Measurements from ENCODE around the gene FBN2.
"Not testable (repeated sequence)": the region's sequence is repeated elsewhere in the genome, so short reads cannot be mapped to it uniquely, and the experiment has no call there.

Gene FBN2

DNA sequence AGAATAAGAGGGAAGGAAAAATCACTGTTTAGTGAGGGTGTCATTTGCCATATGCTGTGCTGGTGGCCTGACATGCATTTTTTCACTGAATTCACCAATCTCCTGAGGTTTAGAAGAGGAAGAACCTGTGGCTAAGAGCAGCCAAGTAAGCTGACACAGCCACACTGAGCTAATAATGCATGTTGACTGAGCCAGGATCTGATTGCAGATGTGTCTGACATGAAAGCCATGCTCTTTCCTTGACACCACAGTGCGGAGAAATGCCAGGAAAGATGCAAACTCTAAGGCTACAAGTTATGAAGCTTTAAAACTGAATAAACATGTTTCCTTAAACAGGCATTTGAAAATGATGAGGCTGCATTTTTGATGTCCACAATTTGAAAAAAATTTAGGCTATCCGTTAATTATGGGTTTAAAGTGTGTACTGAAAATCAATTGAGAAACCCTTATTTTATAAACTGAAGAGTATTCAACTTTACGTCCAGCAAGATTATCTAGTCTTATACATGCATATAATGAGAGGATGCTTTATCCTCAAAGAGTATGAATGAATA lies 208.6 kb downstream of the FBN2 start:
- Histone ChIP-seq H3K4me1 (ENCODE audit: control insufficient read depth, insufficient read depth, low read length) (no peaks in the 10 kb centered on the region), H3K36me3 (ENCODE audit: insufficient read depth, low read length) (peaks cover 62% of the 10 kb centered on the region), H3K4me3 (ENCODE audit: low read length) (no peak overlapping the region), H3K4me2 (ENCODE audit: low read length) (no peak overlapping the region), H3K9ac (ENCODE audit: low read depth, low read length) (no peak overlapping the region), H3K27me3 (ENCODE audit: control insufficient read depth, insufficient read depth, low read length) (no peaks in the 10 kb centered on the region), H3K9me3 (replicated peaks; ENCODE audit: low read length) (no peaks in the 10 kb centered on the region)

DNA sequence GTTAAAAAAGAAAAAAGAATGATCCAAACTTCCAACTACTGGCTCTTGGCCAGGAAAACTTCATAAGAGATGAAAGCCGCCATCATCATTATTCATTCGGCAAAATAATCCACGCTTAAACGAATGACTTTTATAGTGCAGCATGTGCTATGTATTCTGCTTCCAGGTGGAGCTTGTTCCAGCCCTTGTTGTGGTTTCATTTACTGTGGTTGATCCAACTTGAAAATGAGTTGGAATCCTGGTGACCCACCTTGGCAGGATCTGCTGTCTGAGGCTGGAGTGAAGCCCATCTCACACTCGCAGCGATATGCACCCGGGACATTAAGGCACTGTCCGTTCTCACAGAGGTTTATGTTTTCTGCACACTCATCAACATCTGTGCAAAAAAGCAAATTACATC lies 209.6 kb downstream of the FBN2 start:
- Histone ChIP-seq H3K4me3 (ENCODE audit: low read length) (no peak overlapping the region), H3K9me3 (replicated peaks; ENCODE audit: low read length) (no peaks in the 10 kb centered on the region), H3K36me3 (ENCODE audit: insufficient read depth, low read length) (peaks cover 56% of the 10 kb centered on the region)

DNA sequence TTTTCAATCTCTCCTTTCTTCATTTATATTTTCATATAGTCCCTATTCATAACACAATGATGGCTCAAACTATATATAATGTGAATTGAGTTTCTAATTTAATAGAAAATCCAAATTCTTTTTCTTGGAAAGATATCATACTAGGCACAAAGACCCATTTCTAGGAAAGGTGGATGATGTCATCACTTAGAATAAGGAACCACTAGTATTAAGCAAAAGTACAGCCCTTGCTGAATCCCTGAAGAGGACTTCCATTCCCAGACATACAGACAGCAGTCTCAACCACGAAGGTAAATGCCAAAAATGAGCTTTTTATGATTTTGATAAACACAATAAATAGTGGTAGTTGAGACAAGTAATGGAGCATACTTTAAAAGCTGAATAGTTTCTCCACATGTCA lies 210.0 kb downstream of the FBN2 start:
- Histone ChIP-seq H3K9ac (ENCODE audit: low read depth, low read length) (no peak overlapping the region), H3K4me2 (ENCODE audit: low read length) (no peak overlapping the region), H3K27me3 (ENCODE audit: control insufficient read depth, insufficient read depth, low read length) (no peaks in the 10 kb centered on the region), H3K9me3 (replicated peaks; ENCODE audit: low read length) (no peaks in the 10 kb centered on the region), H3K36me3 (ENCODE audit: insufficient read depth, low read length) (peaks cover 56% of the 10 kb centered on the region), H3K4me3 (ENCODE audit: low read length) (no peak overlapping the region), H3K4me1 (ENCODE audit: control insufficient read depth, insufficient read depth, low read length) (no peaks in the 10 kb centered on the region)

More for the DNA sequence above, 209.6 kb downstream of the FBN2 start:
- Histone ChIP-seq H3K27me3 (ENCODE audit: control insufficient read depth, insufficient read depth, low read length) (no peaks in the 10 kb centered on the region), H3K9ac (ENCODE audit: low read depth, low read length) (no peak overlapping the region), H3K4me2 (ENCODE audit: low read length) (no peak overlapping the region), H3K4me1 (ENCODE audit: control insufficient read depth, insufficient read depth, low read length) (no peaks in the 10 kb centered on the region)

DNA sequence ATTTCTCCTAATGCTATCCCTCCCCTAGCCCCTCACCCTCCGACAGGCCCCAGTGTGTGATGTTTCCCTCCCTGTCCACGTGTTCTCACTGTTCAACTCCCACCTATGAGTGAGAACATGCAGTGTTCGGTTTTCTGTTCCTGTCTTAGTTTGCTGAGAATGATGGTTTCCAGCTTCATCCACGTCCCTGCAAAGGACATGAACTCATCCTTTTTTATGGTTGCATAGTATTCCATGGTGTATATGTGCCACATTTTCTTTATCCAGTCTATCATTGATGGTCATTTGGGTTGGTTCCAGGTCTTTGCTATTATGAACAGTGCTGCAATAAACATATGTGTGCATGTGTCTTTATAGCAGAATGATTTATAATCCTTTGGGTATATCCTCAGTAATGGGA lies 216.6 kb downstream of the FBN2 start:
- H3K27me3 ChIP-seq (ENCODE audit: control insufficient read depth, insufficient read depth, low read length); H3K9me3 ChIP-seq (replicated peaks; ENCODE audit: low read length); H3K4me2 ChIP-seq (ENCODE audit: low read length); H3K4me3 ChIP-seq (ENCODE audit: low read length); H3K4me1 ChIP-seq (ENCODE audit: control insufficient read depth, insufficient read depth, low read length); H3K9ac ChIP-seq (ENCODE audit: low read depth, low read length): not testable (repeated sequence)
- peaks cover 18% of the 10 kb centered on the region for H3K36me3 ChIP-seq (ENCODE audit: insufficient read depth, low read length)

DNA sequence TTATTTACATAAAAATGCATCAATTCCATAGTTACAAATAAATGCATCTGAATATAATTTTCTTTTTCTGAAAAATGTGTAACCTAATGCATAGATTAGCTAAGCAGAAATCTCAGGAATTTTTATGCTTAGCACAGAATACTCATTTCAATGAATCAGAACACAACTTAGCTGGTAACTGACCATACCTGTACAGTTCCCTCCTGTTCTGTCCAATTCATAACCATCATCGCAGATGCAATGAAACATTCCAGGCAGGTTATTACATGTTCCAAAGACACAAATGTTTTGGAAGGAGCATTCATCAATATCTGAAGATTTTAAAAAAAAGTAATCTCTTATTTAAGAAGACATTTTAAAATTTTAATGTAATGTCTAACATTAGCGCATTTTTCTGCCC lies 219.4 kb downstream of the FBN2 start:
- Histone ChIP-seq H3K4me2 (ENCODE audit: low read length) (no peak overlapping the region), H3K9ac (ENCODE audit: low read depth, low read length) (no peak overlapping the region), H3K27me3 (ENCODE audit: control insufficient read depth, insufficient read depth, low read length) (no peaks in the 10 kb centered on the region), H3K9me3 (replicated peaks; ENCODE audit: low read length) (no peaks in the 10 kb centered on the region), H3K36me3 (ENCODE audit: insufficient read depth, low read length) (peaks cover 11% of the 10 kb centered on the region), H3K4me3 (ENCODE audit: low read length) (no peak overlapping the region), H3K4me1 (ENCODE audit: control insufficient read depth, insufficient read depth, low read length) (no peaks in the 10 kb centered on the region)

DNA sequence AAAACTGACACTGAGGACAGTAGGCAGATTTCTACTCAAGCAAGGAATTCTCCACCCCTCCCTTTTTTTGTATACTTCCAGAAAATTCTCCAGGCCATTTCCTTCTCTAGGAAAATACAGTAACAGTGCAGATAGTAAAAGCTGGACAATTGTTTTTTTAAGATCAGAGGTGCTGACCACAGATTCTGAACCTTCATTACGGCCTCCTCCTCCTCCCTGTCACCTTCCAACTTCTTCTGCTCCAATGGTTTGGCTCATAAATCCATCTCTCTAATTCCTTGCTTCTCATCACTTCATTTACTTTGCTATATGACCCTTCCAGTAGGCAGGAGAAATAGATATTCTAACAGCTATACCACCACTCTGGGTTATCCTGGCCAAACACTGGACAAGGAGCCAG lies 220.6 kb downstream of the FBN2 start:
- Histone ChIP-seq H3K36me3 (ENCODE audit: insufficient read depth, low read length) (peaks cover 11% of the 10 kb centered on the region), H3K9ac (ENCODE audit: low read depth, low read length) (no peak overlapping the region)

DNA sequence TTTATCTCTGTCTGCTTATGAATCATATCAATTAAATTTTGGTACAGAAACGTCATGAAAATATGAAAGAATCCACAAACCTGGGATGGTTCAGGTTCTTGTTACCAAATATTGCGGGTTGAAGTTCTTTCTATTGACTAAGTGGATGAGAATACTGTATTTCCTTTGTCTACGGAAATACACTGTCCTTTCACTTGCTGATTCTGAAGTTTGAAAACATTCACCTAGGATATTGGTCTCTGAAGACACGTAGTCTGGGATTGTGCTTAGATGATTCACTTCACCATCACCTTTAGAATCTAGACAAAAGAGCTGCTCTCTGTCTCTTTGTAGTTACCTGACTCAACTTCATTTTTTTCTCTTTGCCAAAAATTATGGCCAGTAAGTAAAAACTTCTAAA lies 222.4 kb downstream of the FBN2 start:
- no peak overlapping the region for H3K4me2 ChIP-seq (ENCODE audit: low read length)
- H3K36me3 ChIP-seq (ENCODE audit: insufficient read depth, low read length): peaks cover 20% of the 10 kb centered on the region
- no peaks in the 10 kb centered on the region for H3K27me3 ChIP-seq (ENCODE audit: control insufficient read depth, insufficient read depth, low read length)
- H3K9me3 ChIP-seq (replicated peaks; ENCODE audit: low read length): no peaks in the 10 kb centered on the region
- no peaks in the 10 kb centered on the region for H3K4me1 ChIP-seq (ENCODE audit: control insufficient read depth, insufficient read depth, low read length)
- H3K9ac ChIP-seq (ENCODE audit: low read depth, low read length): no peak overlapping the region
- H3K4me3 ChIP-seq (ENCODE audit: low read length): no peak overlapping the region

More for the DNA sequence above, 220.6 kb downstream of the FBN2 start:
- Histone ChIP-seq H3K4me1 (ENCODE audit: control insufficient read depth, insufficient read depth, low read length) (no peaks in the 10 kb centered on the region), H3K4me3 (ENCODE audit: low read length) (no peak overlapping the region), H3K9me3 (replicated peaks; ENCODE audit: low read length) (no peaks in the 10 kb centered on the region), H3K4me2 (ENCODE audit: low read length) (no peak overlapping the region), H3K27me3 (ENCODE audit: control insufficient read depth, insufficient read depth, low read length) (no peaks in the 10 kb centered on the region)

DNA sequence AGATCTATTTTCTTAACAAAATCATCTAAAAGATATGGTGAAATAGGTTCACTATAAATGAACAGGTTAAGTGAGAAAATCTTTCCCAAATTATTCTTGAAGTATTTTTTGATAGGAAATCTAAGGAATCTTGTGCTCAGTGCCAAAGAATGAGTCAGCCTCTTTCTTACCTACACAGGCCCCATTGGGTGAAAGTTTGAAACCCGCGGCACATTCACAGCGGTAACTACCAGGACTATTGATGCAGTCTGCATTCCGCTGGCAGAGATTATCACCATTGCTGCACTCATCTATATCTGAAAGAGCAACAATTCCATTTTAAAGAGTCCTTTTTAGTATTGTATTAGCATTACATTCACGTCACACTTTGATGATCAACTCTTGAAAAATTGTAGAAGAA lies 232.7 kb downstream of the FBN2 start:
- peaks cover 60% of the 10 kb centered on the region for H3K36me3 ChIP-seq (ENCODE audit: insufficient read depth, low read length)

DNA sequence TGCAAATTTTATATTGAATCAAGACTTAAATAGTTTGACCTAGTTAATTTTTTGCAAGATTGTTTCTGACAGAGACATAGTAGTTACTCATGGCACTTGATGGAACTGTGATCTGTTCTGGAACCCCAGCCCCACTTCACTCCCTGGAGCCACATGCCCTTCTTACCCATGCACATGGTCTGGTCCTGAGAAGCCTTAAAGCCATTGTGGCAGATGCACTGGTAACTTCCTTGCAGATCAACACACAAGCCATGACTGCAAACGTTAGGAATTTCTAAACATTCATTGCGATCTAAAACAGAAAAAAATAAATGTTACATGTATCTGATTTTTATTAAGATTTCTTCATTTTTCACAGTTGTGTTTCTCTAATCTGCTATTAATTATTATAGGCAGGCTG lies 233.3 kb downstream of the FBN2 start:
- no peak overlapping the region for H3K4me3 ChIP-seq (ENCODE audit: low read length)
- H3K9ac ChIP-seq (ENCODE audit: low read depth, low read length): no peak overlapping the region
- peaks cover 63% of the 10 kb centered on the region for H3K36me3 ChIP-seq (ENCODE audit: insufficient read depth, low read length)
- peaks cover 6% of the 10 kb centered on the region for H3K4me1 ChIP-seq (ENCODE audit: control insufficient read depth, insufficient read depth, low read length)
- no peaks in the 10 kb centered on the region for H3K27me3 ChIP-seq (ENCODE audit: control insufficient read depth, insufficient read depth, low read length)
- H3K4me2 ChIP-seq (ENCODE audit: low read length): no peak overlapping the region
- no peaks in the 10 kb centered on the region for H3K9me3 ChIP-seq (replicated peaks; ENCODE audit: low read length)

More for the DNA sequence above, 232.7 kb downstream of the FBN2 start:
- no peak overlapping the region for H3K9ac ChIP-seq (ENCODE audit: low read depth, low read length)
- H3K9me3 ChIP-seq (replicated peaks; ENCODE audit: low read length): no peaks in the 10 kb centered on the region
- H3K4me2 ChIP-seq (ENCODE audit: low read length): no peak overlapping the region
- H3K27me3 ChIP-seq (ENCODE audit: control insufficient read depth, insufficient read depth, low read length): no peaks in the 10 kb centered on the region
- peaks cover 6% of the 10 kb centered on the region for H3K4me1 ChIP-seq (ENCODE audit: control insufficient read depth, insufficient read depth, low read length)
- H3K4me3 ChIP-seq (ENCODE audit: low read length): no peak overlapping the region

DNA sequence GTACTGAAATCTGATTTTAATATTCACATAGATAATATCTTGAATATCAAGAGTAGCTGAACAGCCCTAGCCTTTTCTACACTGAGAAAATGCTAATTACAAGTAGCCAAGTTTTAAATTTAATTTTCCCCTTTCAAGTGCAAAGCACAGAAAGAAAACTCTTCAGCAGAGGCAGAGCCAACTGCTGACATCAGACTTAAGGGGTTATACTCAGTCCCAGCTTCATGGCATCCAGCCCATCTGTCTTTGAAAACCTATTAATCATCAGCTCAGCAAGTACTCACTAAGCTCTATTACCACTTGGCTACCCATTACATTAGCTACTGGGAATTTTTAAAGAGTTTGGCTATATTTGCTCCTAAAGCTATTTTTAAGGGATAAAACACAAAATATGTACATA lies 234.0 kb downstream of the FBN2 start:
- H3K4me3 ChIP-seq (ENCODE audit: low read length): no peak overlapping the region
- H3K9ac ChIP-seq (ENCODE audit: low read depth, low read length): no peak overlapping the region
- no peaks in the 10 kb centered on the region for H3K27me3 ChIP-seq (ENCODE audit: control insufficient read depth, insufficient read depth, low read length)
- no peaks in the 10 kb centered on the region for H3K9me3 ChIP-seq (replicated peaks; ENCODE audit: low read length)
- peaks cover 6% of the 10 kb centered on the region for H3K4me1 ChIP-seq (ENCODE audit: control insufficient read depth, insufficient read depth, low read length)
- H3K4me2 ChIP-seq (ENCODE audit: low read length): no peak overlapping the region
- H3K36me3 ChIP-seq (ENCODE audit: insufficient read depth, low read length): peaks cover 61% of the 10 kb centered on the region

DNA sequence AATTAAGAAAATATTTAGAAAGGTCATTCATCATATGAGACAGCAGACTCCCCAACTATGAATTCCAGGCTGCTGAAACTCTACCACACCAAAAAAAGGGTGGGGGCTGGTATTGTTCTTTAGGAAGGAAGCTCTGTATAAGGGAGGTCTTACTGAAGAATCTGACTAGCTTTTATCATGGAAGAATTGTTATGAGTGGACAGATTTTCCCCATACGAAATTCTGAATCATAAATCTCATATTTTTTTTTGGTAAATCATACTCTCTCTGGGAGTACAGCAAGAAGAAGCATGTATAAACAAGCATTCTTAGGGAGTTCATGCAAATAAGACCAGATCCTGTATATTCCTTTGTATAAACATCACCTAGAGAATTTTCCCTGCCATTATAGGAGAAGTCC lies 234.5 kb downstream of the FBN2 start:
- peaks cover 6% of the 10 kb centered on the region for H3K4me1 ChIP-seq (ENCODE audit: control insufficient read depth, insufficient read depth, low read length)
- H3K9me3 ChIP-seq (replicated peaks; ENCODE audit: low read length): no peaks in the 10 kb centered on the region
- H3K4me2 ChIP-seq (ENCODE audit: low read length): no peak overlapping the region
- H3K9ac ChIP-seq (ENCODE audit: low read depth, low read length): no peak overlapping the region
- H3K36me3 ChIP-seq (ENCODE audit: insufficient read depth, low read length): peaks cover 57% of the 10 kb centered on the region
- H3K27me3 ChIP-seq (ENCODE audit: control insufficient read depth, insufficient read depth, low read length): no peaks in the 10 kb centered on the region
- H3K4me3 ChIP-seq (ENCODE audit: low read length): no peak overlapping the region

DNA sequence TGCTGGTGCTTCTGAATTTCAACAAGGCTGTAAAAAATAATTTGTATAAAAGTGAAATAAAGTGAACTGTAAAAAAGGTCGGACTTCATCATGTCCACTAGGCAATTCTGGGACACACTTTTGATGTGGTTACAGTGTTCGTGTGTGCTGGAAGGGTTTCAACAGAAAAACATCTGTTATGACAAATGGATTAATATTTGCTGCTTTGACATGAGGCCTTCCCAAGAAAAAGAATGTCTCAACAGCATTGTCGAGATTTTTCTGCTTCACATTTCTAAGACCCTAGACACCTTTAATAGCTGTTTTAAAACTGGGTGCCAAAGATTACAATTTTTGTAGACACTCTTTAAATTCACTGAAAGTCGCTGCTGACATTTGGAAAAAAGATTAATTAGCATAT lies 237.9 kb downstream of the FBN2 start:
- peaks cover 42% of the 10 kb centered on the region for H3K36me3 ChIP-seq (ENCODE audit: insufficient read depth, low read length)
- no peaks in the 10 kb centered on the region for H3K9me3 ChIP-seq (replicated peaks; ENCODE audit: low read length)

More for the DNA sequence above, 237.9 kb downstream of the FBN2 start:
- H3K27me3 ChIP-seq (ENCODE audit: control insufficient read depth, insufficient read depth, low read length): no peaks in the 10 kb centered on the region
- H3K4me2 ChIP-seq (ENCODE audit: low read length): no peak overlapping the region
- H3K4me1 ChIP-seq (ENCODE audit: control insufficient read depth, insufficient read depth, low read length): peaks cover 6% of the 10 kb centered on the region
- H3K4me3 ChIP-seq (ENCODE audit: low read length): no peak overlapping the region
- H3K9ac ChIP-seq (ENCODE audit: low read depth, low read length): no peak overlapping the region

All from skeletal muscle satellite cell (primary cell).